Renal cortical epithelial cell (primary cell): ENCODE measurements around the gene WDR6. TPM values are rescaled to one million over a fixed set of nuclear protein-coding genes. Genes with fewer than 3 reads are reported as not detected.
"Not testable (repeated sequence)": the region's sequence is repeated elsewhere in the genome, so short reads cannot be mapped to it uniquely, and the experiment has no call there.

ENCODE experiments used
- DNase-seq: peaks from one replicate; pipeline ENCODE4 v3.0.0-alpha.2; 2011; ENCODE audit warnings: low read depth
- total RNA-seq: library from RNA; depleted of rRNA; stranded (reverse); fragments of >200 nt; gene quantifications from 2 replicates; pipeline ENCODE4 v1.2.3, GENCODE V29; 2014

Gene WDR6
- total RNA-seq, 1 donor from 2014 or later: 134 TPM

GRCh38 chr3:48991851-48992545 lies 15.2 kb upstream of the WDR6 start:
- no peak for DNase-seq

GRCh38 chr3:48993834-48994233 lies 13.4 kb upstream of the WDR6 start:
- DNase-seq: no peak

- DNase-seq: no peak
Measured at GRCh38 chr3:48996640-48997039, 10.6 kb upstream of the WDR6 start.

- no peak for DNase-seq
Measured at GRCh38 chr3:48997102-48997635, 10.0 kb upstream of the WDR6 start.

GRCh38 chr3:48997714-48998637 lies 9.2 kb upstream of the WDR6 start:
- no peak for DNase-seq

GRCh38 chr3:48999085-48999858 lies 7.9 kb upstream of the WDR6 start:
- DNase-seq: no peak

- DNase-seq: no peak
Measured at GRCh38 chr3:49001155-49001554, 6.0 kb upstream of the WDR6 start.

- DNase-seq: no peak
Measured at GRCh38 chr3:49004352-49005302, 2.6 kb upstream of the WDR6 start.

- DNase-seq: no peak
Measured at GRCh38 chr3:49005303-49005680, 1.9 kb upstream of the WDR6 start.

- no peak for DNase-seq
Measured at GRCh38 chr3:49005998-49006397, 1.2 kb upstream of the WDR6 start.

- no peak for DNase-seq
Measured at GRCh38 chr3:49006408-49007067, 653 bp upstream of the WDR6 start.

- DNase-seq: peak; percentile 44
Measured at GRCh38 chr3:49007771-49008528, 759 bp downstream of the WDR6 start.

GRCh38 chr3:49008627-49009026 lies 1.4 kb downstream of the WDR6 start:
- DNase-seq: not testable (repeated sequence)

GRCh38 chr3:49009396-49009795 lies 2.2 kb downstream of the WDR6 start:
- DNase-seq: no peak

- no peak for DNase-seq
Measured at GRCh38 chr3:49012441-49013017, 5.3 kb downstream of the WDR6 start.

GRCh38 chr3:49013113-49013737 lies 6.0 kb downstream of the WDR6 start:
- DNase-seq: no peak

- no peak for DNase-seq
Measured at GRCh38 chr3:49013738-49014660, 6.8 kb downstream of the WDR6 start.

GRCh38 chr3:49015072-49015471 lies 7.9 kb downstream of the WDR6 start:
- no peak for DNase-seq
